Stimulated activated CD8-positive, alpha-beta memory T cell treated with anti-CD3 and anti-CD28 coated beads, Interleukin-15, amount 100 ng/mL, for 48 hours (primary cell): ENCODE results near the gene SLCO4A1.

Experiments
- DNase-seq, 2 donors: peaks; one replicate each; pipeline ENCODE4 v3.0.0-alpha.2; 2020; ENCODE audit warnings: low read depth in 2 of 2

SLCO4A1 gene

GRCh38 chr20:62716198-62716940 is 74.1 kb downstream of the SLCO4A1 start:
- DNase-seq = peak; percentile 9 to 19

GRCh38 chr20:62716941-62717310 is 74.6 kb downstream of the SLCO4A1 start:
- no peak for DNase-seq

- no peak for DNase-seq
Observed at GRCh38 chr20:62717933-62718332, 75.6 kb downstream of the SLCO4A1 start.

- no peak for DNase-seq
Observed at GRCh38 chr20:62718546-62718945, 76.2 kb downstream of the SLCO4A1 start.

- no peak for DNase-seq
Observed at GRCh38 chr20:62719250-62719935, 77.1 kb downstream of the SLCO4A1 start.
